Stimulated activated CD4-positive, alpha-beta T cell treated with anti-CD3 and anti-CD28 coated beads, Interleukin-15, amount 100 ng/mL, for 48 hours (primary cell): ENCODE results near the gene ATG2A.

Experiments
- DNase-seq, 2 donors: peaks; one replicate each; pipeline ENCODE4 v3.0.0-alpha.2; 2020; ENCODE audit warnings: low read depth in 2 of 2

The ATG2A gene

GRCh38 chr11:64885367-64886286 lies 31.4 kb downstream of the ATG2A start:
- no peak for DNase-seq

- DNase-seq: no peak
Measured at GRCh38 chr11:64884019-64884418, 33.0 kb downstream of the ATG2A start.

- no peak for DNase-seq
Measured at GRCh38 chr11:64883575-64883974, 33.4 kb downstream of the ATG2A start.

- no peak for DNase-seq
Measured at GRCh38 chr11:64882243-64882642, 34.8 kb downstream of the ATG2A start.

GRCh38 chr11:64881476-64881875 lies 35.5 kb downstream of the ATG2A start:
- no peak for DNase-seq

- DNase-seq: no peak
Measured at GRCh38 chr11:64880240-64881001, 36.6 kb downstream of the ATG2A start.

- no peak for DNase-seq
Measured at GRCh38 chr11:64879244-64879900, 37.6 kb downstream of the ATG2A start.

GRCh38 chr11:64878494-64879243 lies 38.3 kb downstream of the ATG2A start, which contains the start of gene EHD1:
TSS of gene EHD1 (minus strand) at chr11:64878621. CDS start at chr11:64878464, 157 bp downstream.
- DNase-seq: peak; percentile 99 to 100

- no peak for DNase-seq
Measured at GRCh38 chr11:64878223-64878493, 38.9 kb downstream of the ATG2A start.

- DNase-seq: no peak
Measured at GRCh38 chr11:64877390-64878222, 39.4 kb downstream of the ATG2A start.

- DNase-seq: no peak
Measured at GRCh38 chr11:64876835-64877341, 40.1 kb downstream of the ATG2A start.

- DNase-seq: no peak
Measured at GRCh38 chr11:64876229-64876750, 40.7 kb downstream of the ATG2A start.

- DNase-seq: no peak
Measured at GRCh38 chr11:64875369-64876228, 41.4 kb downstream of the ATG2A start.

GRCh38 chr11:64874308-64875240 lies 42.4 kb downstream of the ATG2A start:
- DNase-seq: no peak

- no peak for DNase-seq
Measured at GRCh38 chr11:64872790-64873488, 44.1 kb downstream of the ATG2A start.

GRCh38 chr11:64871492-64871891 lies 45.5 kb downstream of the ATG2A start:
- DNase-seq: no peak

GRCh38 chr11:64870893-64871466 lies 46.0 kb downstream of the ATG2A start:
- no peak for DNase-seq
